ENCODE results near the gene C17orf114.

Gene C17orf114

GRCh38 chr17:4788159-4788806 lies 13.8 kb downstream of the C17orf114 start (continued):
- TF ChIP-seq, protein P1, sequence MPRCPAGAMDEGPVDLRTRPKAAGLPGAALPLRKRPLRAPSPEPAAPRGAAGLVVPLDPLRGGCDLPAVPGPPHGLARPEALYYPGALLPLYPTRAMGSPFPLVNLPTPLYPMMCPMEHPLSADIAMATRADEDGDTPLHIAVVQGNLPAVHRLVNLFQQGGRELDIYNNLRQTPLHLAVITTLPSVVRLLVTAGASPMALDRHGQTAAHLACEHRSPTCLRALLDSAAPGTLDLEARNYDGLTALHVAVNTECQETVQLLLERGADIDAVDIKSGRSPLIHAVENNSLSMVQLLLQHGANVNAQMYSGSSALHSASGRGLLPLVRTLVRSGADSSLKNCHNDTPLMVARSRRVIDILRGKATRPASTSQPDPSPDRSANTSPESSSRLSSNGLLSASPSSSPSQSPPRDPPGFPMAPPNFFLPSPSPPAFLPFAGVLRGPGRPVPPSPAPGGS (IDR thresholded peaks at IDR 0.05), result no peak
- no peak for TF ChIP-seq CBX8 (IDR thresholded peaks at IDR 0.05)

DNA sequence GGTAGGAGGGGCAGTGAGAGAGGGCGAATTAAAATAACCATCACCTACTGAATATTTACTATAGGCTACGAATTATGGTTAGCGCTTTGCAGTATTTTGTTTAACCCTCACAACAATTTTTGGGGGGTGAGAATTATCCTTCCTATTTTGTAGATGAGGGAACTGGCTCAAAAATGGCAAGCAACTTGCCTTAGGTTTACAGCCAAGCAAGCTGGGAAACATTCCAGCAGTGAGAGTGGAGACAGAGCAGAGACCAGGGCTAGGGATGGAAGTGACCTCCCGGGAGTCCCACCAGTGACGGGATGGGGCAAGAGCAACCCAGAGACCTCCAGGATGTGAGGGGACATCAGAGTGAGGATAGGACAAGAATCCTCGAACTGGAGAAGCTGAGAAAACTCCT lies 15.6 kb downstream of the C17orf114 start:
- TF ChIP-seq, protein P2, sequence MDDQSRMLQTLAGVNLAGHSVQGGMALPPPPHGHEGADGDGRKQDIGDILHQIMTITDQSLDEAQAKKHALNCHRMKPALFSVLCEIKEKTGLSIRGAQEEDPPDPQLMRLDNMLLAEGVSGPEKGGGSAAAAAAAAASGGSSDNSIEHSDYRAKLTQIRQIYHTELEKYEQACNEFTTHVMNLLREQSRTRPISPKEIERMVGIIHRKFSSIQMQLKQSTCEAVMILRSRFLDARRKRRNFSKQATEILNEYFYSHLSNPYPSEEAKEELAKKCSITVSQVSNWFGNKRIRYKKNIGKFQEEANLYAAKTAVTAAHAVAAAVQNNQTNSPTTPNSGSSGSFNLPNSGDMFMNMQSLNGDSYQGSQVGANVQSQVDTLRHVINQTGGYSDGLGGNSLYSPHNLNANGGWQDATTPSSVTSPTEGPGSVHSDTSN (IDR thresholded peaks at IDR 0.05), result no peak
- no peak for TF ChIP-seq CHD4 (IDR thresholded peaks at IDR 0.05; ENCODE audit: borderline replicate concordance)
- Histone ChIP-seq H3K9me3 (no peaks in the 10 kb centered on the region), H3K4me3 (no peak overlapping the region), H3K4me1 (peaks cover 27% of the 10 kb centered on the region), H3K27ac (peak overlapping the region in 1 of 2 experiments; percentile 43; a peak in 1 of 6 replicates), H3K4me2 (no peak overlapping the region)
- ChIA-PET POLR2A (no interaction called here), CTCF (interaction anchor here (0.8 to 9.4 kb wide), 17 partner anchors 12 to 200 kb away, joined by 3 to 271 read pairs (median 5); partner anchors contain the start of genes ARRB2, C17orf107, CHRNE and CXCL16)
- DNase-seq (ENCODE audit: low read depth in 1 of 2, low spot score in 1 of 2) (no peak), FAIRE-seq (peak; percentile 13), ATAC-seq (no peak)
- 81% methylated on average over 6 of the region's 6 CpGs for WGBS (ENCODE audit: missing lambda C conversion rate)

GRCh38 chr17:4786106-4786511 lies 16.0 kb downstream of the C17orf114 start, which contains the start of gene VMO1:
Gene VMO1 (minus strand): TSS chr17:4786364. CDS start chr17:4786352, 12 bp downstream.
- ATAC-seq (no peak), FAIRE-seq (no peak), DNase-seq (ENCODE audit: low read depth in 1 of 2, low spot score in 1 of 2) (no peak)
- H3K4me2 ChIP-seq, result peak within 1 kb of the TSS; percentile 68
- ChIA-PET POLR2A (no interaction called here), CTCF (interaction anchor here (0.8 to 9.4 kb wide), 14 partner anchors 11 to 201 kb away, joined by 3 to 271 read pairs (median 6); partner anchors contain the start of genes ARRB2, C17orf107, CHRNE and CXCL16)
- H3K4me1 ChIP-seq, result peaks cover 26% of the 10 kb centered on the region
- H3K27ac ChIP-seq, result peak within 1 kb of the TSS in 1 of 2 experiments; percentile 43; a peak in 2 of 6 replicates
- H3K9me3 ChIP-seq, result no peaks in the 10 kb centered on the region
- H3K4me3 ChIP-seq, result no peak within 1 kb of the TSS
- TF ChIP-seq, protein P3, sequence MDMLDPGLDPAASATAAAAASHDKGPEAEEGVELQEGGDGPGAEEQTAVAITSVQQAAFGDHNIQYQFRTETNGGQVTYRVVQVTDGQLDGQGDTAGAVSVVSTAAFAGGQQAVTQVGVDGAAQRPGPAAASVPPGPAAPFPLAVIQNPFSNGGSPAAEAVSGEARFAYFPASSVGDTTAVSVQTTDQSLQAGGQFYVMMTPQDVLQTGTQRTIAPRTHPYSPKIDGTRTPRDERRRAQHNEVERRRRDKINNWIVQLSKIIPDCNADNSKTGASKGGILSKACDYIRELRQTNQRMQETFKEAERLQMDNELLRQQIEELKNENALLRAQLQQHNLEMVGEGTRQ (IDR thresholded peaks at IDR 0.05), result no peak
- 0 out of 2 replicates have a peak, but pooled peaks have one; percentile 3 for TF ChIP-seq POLR2A (IDR thresholded peaks at IDR 0.05; ENCODE audit: low read length)
- whole genome bisulfite sequencing (ENCODE audit: missing lambda C conversion rate), result 84% methylated on average over 24 of the region's 24 CpGs

DNA sequence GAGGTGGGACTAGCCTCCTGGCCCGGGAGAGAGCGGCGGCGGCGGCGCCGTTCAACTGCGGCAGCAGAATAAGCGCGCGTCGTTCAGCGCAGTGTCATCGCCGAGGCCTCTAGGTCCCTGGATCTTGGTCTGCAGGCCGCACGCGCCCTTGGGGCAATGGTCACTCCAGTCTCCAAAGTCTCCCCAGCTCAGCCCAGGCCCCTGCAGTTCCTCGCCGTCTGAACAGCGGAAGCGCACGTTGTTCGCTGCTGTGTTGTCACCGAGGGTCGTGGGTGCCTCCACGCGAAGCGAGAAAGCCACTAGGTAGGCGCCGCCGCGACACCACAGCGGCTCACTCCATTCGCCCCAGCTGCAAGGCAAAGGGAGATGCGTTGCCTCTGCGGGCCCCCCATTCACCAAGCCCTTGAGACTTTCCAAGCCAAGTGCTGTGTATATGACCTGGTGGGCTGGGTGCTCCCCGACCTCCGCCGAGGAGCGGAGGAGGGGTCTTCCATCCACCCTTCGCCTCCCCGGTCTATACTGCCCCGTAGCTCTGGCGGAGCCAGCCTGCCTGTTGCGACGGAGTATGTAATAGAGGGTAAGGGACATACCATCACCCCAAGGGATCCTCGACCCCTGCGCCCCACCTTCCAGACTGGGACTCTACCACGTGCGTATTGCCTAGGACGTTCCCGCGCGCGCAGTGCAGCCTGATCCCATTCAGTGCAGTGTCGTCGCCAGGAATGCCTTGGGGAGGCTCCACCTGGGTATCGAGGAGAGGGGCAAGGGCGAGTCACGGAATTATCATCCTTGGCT lies 16.6 kb downstream of the C17orf114 start:
- no peak overlapping the region for H3K27ac ChIP-seq
- peaks cover 20% of the 10 kb centered on the region for H3K4me1 ChIP-seq
- no peak for TF ChIP-seq PHF8 (IDR thresholded peaks at IDR 0.05; ENCODE audit: borderline replicate concordance, low read depth)
- TF ChIP-seq POLR2A (IDR thresholded peaks at IDR 0.05; ENCODE audit: low read length), result peak; percentile 25; the same call in 1 of the 2 replicates
- no peaks in the 10 kb centered on the region for H3K9me3 ChIP-seq
- DNase-seq (ENCODE audit: low read depth in 1 of 2, low spot score in 1 of 2), result no peak
- CTCF ChIA-PET, result interaction anchor here (0.5 to 9.4 kb wide), 8 partner anchors 10 to 101 kb away, joined by 3 to 271 read pairs (median 8); partner anchors contain the start of genes ARRB2 and MED11
- no peak overlapping the region for H3K4me2 ChIP-seq
- FAIRE-seq, result no peak
- no peak for ATAC-seq
- no peak overlapping the region for H3K4me3 ChIP-seq
- whole genome bisulfite sequencing (ENCODE audit: missing lambda C conversion rate), result 94% methylated on average over 61 of the region's 61 CpGs
- POLR2A ChIA-PET, result no interaction called here

- Histone ChIP-seq H3K4me2 (no peak overlapping the region), H3K4me3 (no peak overlapping the region), H3K4me1 (peaks cover 13% of the 10 kb centered on the region; the same call in 2 of the 3 replicates), H3K9me3 (no peaks in the 10 kb centered on the region), H3K27ac (no peak overlapping the region)
- no peak for FAIRE-seq
- 68% methylated on average over 28 of the region's 28 CpGs for WGBS (ENCODE audit: missing lambda C conversion rate)
- no peak for DNase-seq (ENCODE audit: low read depth in 1 of 2, low spot score in 1 of 2)
- ChIA-PET POLR2A (interaction anchor here (0.6 kb wide), 1 partner anchor 61 kb away, joined by 5 read pairs; no protein-coding TSS in a partner anchor), CTCF (interaction anchor here (0.6 to 9.4 kb wide), 6 partner anchors 10 to 207 kb away, joined by 3 to 271 read pairs (median 6); partner anchors contain the start of genes ARRB2 and MED11)
- peak in 1 of 2 experiments; percentile 11; a peak in 1 of 6 replicates for ATAC-seq
- no peak for TF ChIP-seq TFCP2L1 (CRISPR knock-in tag; IDR thresholded peaks at IDR 0.05)
- TF ChIP-seq CEBPB (IDR thresholded peaks at IDR 0.05), result no peak
- no peak for TF ChIP-seq ESRRA (IDR thresholded peaks at IDR 0.05; ENCODE audit: borderline replicate concordance, low read length)
- TF ChIP-seq HOXB13 (CRISPR knock-in tag; IDR thresholded peaks at IDR 0.05; ENCODE audit: low read depth), result no peak
- no peak for TF ChIP-seq SREBF2 (IDR thresholded peaks at IDR 0.05)
Observed at GRCh38 chr17:4782652-4783051, 19.5 kb downstream of the C17orf114 start.

Data from A549 (cell line).